Measurements from ENCODE around the gene CACNA2D1.

DNA sequence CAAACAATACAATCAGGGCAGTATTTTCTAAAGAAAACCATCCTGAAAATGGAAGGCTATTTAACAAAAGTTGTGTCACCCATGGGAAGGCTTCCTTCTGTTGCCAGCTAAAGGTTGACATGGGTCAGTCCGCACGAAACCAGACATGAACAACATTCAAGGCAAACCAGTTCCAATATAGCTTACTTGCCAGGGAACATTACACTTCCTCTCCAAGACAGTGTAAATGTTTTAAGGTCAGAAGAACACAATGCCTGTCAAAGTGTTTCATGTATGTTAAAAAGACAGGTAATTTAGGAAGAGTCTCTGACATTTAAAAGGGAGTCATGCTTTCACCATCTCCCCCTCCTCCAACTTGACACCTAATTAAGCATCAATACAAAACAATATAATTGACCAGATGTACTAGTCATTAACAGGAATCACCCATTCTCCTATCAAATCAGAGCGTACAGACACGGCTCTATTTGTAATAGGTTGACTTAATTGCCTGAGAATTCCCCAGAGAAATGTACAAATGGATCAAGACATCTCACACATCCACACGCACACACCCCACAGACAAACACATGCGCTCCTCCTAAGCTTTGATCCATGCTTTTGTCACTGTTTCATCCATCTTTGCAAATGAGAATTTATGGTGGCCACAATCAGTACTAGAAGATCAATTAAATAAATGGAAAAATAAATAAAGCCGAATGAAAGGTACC, 69.5 kb downstream of the CACNA2D1 start:
- TF ChIP-seq, protein P1, sequence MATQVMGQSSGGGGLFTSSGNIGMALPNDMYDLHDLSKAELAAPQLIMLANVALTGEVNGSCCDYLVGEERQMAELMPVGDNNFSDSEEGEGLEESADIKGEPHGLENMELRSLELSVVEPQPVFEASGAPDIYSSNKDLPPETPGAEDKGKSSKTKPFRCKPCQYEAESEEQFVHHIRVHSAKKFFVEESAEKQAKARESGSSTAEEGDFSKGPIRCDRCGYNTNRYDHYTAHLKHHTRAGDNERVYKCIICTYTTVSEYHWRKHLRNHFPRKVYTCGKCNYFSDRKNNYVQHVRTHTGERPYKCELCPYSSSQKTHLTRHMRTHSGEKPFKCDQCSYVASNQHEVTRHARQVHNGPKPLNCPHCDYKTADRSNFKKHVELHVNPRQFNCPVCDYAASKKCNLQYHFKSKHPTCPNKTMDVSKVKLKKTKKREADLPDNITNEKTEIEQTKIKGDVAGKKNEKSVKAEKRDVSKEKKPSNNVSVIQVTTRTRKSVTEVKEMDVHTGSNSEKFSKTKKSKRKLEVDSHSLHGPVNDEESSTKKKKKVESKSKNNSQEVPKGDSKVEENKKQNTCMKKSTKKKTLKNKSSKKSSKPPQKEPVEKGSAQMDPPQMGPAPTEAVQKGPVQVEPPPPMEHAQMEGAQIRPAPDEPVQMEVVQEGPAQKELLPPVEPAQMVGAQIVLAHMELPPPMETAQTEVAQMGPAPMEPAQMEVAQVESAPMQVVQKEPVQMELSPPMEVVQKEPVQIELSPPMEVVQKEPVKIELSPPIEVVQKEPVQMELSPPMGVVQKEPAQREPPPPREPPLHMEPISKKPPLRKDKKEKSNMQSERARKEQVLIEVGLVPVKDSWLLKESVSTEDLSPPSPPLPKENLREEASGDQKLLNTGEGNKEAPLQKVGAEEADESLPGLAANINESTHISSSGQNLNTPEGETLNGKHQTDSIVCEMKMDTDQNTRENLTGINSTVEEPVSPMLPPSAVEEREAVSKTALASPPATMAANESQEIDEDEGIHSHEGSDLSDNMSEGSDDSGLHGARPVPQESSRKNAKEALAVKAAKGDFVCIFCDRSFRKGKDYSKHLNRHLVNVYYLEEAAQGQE (IDR thresholded peaks at IDR 0.05; ENCODE audit: insufficient read depth in 1 of 2, low read depth in 2 of 2, low read length in 2 of 2) = no peak
- TF ChIP-seq POLR2AphosphoS5 (IDR thresholded peaks at IDR 0.05; ENCODE audit: low read depth, low read length) = no peak
